Muscle of leg (tissue), 11 donors: Measurements from ENCODE around the gene PCNX1. TPM values are rescaled to one million over a fixed set of nuclear protein-coding genes. Genes with fewer than 3 reads are reported as not detected.
"Not testable (repeated sequence)": the region's sequence is repeated elsewhere in the genome, so short reads cannot be mapped to it uniquely, and the experiment has no call there.

ENCODE experiments used
- DNase-seq: peaks from one replicate; pipeline ENCODE4 v3.0.0; 2013
- H3K27ac ChIP-seq: one replicate; pipeline ENCODE4 v1.5.1; 2013; ENCODE audit warnings: mild to moderate bottlenecking, low read length, control low read depth
- H3K27me3 ChIP-seq: one replicate; pipeline ENCODE4 v1.6.1; 2013; ENCODE audit warnings: low read length; ENCODE audit not compliant: control insufficient read depth, insufficient read depth
- H3K36me3 ChIP-seq: one replicate; pipeline ENCODE4 v1.6.1; 2013; ENCODE audit warnings: low read length; ENCODE audit not compliant: control insufficient read depth, insufficient read depth
- H3K4me1 ChIP-seq: one replicate; pipeline ENCODE4 v1.6.1; 2013; ENCODE audit warnings: low read length; ENCODE audit not compliant: control insufficient read depth, insufficient read depth
- H3K4me3 ChIP-seq: one replicate; pipeline ENCODE4 v1.5.1; 2013; ENCODE audit warnings: low read length, control low read depth
- H3K9me3 ChIP-seq: replicated peaks from 2 replicates; pipeline ENCODE4 v1.6.1; 2013; ENCODE audit warnings: low read depth, low read length; ENCODE audit not compliant: control insufficient read depth
- WGBS: methylation state at CpG from one replicate; pipeline ENCODE4 v1.1.5; 2013; ENCODE audit warnings: missing lambda C conversion rate; ENCODE audit not compliant: insufficient coverage; 5-methylcytosine and 5-hydroxymethylcytosine counted together
- polyA plus RNA-seq, 8 donors: library from polyadenylated mRNA; unstranded; fragments of 120-200 nt; gene quantifications; one replicate each; pipeline versions ENCODE4 v1.2.1 to v1.2.3, GENCODE V29; 2013; ENCODE audit warnings: inconsistent platforms in 1 of 8, low replicate concordance in 1 of 8; ENCODE audit not compliant: insufficient read length in 8 of 8, insufficient read depth in 1 of 8
- total RNA-seq: library from RNA; stranded (reverse); fragments of 120-200 nt; gene quantifications from one replicate; pipeline ENCODE4 v1.2.4, GENCODE V29; 2013

PCNX1 gene
- total and polyA plus RNA-seq, 9 donors = 14.8 to 37.7 (median 22.4) TPM

DNA sequence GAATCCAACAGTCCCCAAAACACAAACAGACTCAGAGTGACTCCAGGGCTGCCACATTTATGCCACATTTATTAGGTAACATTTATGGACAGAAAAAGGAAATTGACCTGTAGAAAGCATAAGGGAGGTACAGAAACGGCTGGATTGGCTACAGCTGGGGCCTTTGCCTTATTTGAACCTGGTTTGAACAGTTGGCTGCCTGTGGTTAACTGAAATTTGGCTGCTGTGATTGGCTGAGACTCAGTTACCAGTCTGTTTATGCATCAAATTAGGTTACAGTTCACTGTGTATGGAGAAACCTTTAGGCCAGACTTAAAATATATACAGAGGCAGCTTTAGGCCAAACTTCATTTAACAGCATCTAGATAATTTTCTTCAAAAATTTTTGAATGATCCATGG is 27.8 kb upstream of the PCNX1 start:
- H3K9me3 ChIP-seq = no peaks in the 10 kb centered on the region

DNA sequence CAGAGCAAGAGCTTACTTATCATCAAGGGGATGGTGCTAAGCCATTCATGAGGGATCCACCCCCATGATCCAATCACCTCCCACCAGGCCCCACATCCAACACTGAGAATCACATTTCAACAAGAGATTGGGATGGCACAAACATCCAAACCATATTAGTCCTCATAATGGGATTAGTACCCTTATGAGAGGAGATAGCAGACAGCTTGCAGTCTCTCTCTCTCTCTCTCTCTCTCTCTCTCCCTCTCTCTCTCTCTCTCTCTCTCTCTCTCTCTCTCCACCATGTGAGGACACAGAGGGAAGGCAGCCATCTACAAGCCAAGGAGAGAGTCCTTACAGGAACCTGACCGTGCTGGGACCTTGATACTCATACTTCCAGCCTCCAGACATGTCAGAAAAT is 26.4 kb upstream of the PCNX1 start:
- not testable (repeated sequence) for DNase-seq, H3K9me3 ChIP-seq, H3K4me3 ChIP-seq, H3K4me1 ChIP-seq, H3K27ac ChIP-seq, H3K36me3 ChIP-seq, H3K27me3 ChIP-seq
- 83% methylated on average over 1 of the region's 1 CpG for WGBS

More for the DNA sequence above, 27.8 kb upstream of the PCNX1 start:
- H3K4me1 ChIP-seq = no peaks in the 10 kb centered on the region
- WGBS = 20% methylated on average over 1 of the region's 1 CpG
- DNase-seq = no peak
- H3K4me3 ChIP-seq = no peak overlapping the region
- no peaks in the 10 kb centered on the region for H3K36me3 ChIP-seq
- H3K27me3 ChIP-seq = no peaks in the 10 kb centered on the region
- H3K27ac ChIP-seq = no peak overlapping the region

DNA sequence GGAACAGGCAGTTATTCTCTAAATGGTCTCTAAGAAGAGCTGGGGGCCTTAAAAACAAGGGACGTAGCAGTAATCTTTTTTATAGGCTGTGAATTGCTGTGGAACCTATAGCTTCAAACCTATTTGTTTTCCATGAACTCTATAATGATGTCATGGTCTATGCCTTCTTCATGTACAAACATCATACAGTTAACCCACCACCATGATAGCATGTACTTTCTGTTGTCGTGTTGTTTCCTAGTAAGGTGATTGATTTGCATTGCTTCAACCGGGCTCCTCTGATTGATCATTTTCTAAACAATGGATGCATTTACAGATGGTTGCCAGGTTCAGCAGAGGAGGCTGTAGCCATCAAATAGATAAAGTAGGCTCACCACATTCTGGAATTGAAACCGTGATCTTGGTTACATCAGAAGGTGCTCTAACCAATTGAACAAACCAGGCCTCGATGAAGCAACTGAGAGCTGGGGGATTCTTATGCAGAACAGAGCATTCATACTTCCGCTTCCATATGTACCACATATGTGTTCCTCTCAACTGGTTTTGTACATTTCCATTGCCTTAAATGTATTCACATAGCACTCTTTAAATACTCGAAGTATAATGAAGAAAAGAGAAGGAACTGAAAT is 25.6 kb upstream of the PCNX1 start:
- Histone ChIP-seq H3K4me3 (no peak overlapping the region), H3K36me3 (no peaks in the 10 kb centered on the region), H3K27ac (no peak overlapping the region), H3K27me3 (no peaks in the 10 kb centered on the region), H3K9me3 (no peaks in the 10 kb centered on the region), H3K4me1 (no peaks in the 10 kb centered on the region)
- 90% methylated on average over 3 of the region's 7 CpGs for WGBS
- DNase-seq = no peak

DNA sequence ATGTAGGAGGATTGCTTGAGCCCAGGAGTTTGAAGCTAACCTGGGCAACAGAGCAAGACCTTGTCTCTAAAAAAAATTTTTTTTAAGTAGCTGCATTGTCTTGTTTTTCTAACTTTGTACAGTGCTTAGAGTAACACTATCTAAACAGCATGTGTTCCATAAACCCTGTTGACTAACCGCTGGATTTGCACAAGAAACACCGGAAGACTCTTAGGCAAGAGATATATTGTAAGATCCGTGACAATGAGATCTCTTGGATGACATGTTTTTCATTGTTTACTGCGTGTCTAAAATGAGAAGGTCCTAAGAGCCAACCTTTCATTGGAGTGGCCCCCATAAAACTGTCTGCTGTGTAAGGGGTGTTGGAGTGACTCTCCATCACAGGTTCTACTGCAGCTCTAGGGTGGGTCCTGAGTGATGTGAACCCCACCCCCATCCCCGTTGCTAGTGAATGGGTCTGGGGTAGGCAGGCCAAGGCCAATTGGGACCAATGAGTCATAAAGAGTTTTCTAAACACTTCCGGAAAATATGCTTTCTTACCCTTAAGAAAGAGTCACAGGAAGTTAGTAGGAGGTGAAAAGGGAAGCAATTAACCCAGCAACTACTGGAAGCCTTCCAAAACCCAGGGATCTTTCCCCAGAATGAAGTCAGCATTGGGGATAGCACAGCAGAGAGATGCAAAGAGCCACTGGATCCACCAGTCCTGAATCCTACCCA is 24.3 kb upstream of the PCNX1 start:
- DNase-seq = peak; percentile 52
- WGBS = 60% methylated on average over 1 of the region's 6 CpGs
- H3K27ac ChIP-seq = no peak overlapping the region

DNA sequence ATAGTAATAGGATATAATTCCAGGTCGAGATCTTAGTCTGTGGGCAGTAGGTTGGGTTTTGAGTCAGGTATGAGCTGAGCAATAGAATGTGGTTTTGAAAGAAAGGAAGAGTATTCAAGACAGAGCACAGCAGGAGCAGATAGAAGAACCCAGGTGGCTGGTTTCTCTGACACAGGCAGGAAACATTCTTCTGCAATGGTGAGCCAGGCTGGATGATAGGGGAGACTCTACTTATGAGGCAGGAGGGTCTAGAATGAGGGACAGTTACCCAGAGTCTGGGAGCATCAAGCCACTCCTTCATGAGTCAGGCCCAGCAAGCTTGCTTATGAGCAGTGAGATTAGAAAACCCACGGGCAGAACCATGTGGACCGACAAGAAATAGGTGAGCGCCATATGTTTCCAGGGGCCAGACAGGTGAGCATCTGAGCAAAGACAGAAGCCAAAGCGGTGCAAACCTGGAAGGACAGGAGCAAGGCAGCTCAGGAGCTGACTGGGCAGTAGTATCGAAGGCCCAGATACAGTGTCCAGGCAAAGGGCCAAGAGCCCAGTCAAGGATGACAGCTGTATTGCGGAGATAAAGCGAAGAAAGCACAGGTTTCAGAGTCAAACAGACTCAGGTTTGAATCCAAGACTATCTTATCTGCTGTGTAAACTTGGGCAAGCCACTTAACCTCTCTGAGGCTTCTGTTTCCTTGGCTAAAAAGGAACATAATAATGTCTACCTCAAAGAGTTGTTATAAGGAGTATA is 22.5 kb upstream of the PCNX1 start:
- Histone ChIP-seq H3K27ac (no peak overlapping the region), H3K4me3 (no peak overlapping the region), H3K36me3 (no peaks in the 10 kb centered on the region), H3K27me3 (peaks cover 2% of the 10 kb centered on the region), H3K9me3 (no peaks in the 10 kb centered on the region), H3K4me1 (no peaks in the 10 kb centered on the region)
- DNase-seq = no peak
- WGBS = 83% methylated on average over 8 of the region's 8 CpGs

More for the DNA sequence above, 24.3 kb upstream of the PCNX1 start:
- H3K36me3 ChIP-seq = no peaks in the 10 kb centered on the region
- H3K9me3 ChIP-seq = no peaks in the 10 kb centered on the region
- H3K27me3 ChIP-seq = no peaks in the 10 kb centered on the region
- H3K4me3 ChIP-seq = no peak overlapping the region
- H3K4me1 ChIP-seq = no peaks in the 10 kb centered on the region

DNA sequence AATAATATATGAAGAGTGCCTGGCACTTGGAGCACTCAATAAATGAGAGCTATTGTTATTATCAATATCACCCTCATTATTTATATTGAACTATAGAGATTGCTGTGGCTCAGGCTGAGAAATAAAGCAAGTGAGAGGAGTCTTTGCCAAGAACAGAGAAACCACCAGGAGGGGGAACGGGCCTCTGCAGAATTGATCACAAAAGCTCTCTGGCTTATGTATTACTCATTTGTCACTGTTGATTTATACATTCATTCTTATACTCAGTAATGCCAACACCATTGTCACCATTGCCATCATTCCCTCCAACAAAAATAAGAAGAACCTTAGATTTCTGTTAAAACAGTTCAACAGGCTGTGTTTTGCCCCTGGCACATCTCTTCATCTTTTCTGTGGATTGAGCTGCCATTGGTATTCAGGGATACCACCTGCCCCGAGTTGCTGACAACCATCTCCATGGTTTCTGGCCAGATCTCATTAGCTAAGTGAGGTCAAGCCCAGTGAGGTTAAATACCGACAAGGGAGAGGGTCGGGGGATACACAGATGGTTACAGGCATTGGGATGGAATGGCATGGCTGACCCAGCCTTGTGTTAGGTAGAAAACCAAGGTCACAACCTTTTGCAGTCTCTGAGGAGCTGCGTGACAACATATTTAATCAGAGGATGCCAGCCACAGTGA is 21.8 kb upstream of the PCNX1 start:
- Histone ChIP-seq H3K4me3 (no peak overlapping the region), H3K27ac (no peak overlapping the region), H3K36me3 (no peaks in the 10 kb centered on the region), H3K4me1 (no peaks in the 10 kb centered on the region), H3K27me3 (peaks cover 2% of the 10 kb centered on the region), H3K9me3 (no peaks in the 10 kb centered on the region)
- WGBS = 57% methylated on average over 4 of the region's 5 CpGs
- no peak for DNase-seq

DNA sequence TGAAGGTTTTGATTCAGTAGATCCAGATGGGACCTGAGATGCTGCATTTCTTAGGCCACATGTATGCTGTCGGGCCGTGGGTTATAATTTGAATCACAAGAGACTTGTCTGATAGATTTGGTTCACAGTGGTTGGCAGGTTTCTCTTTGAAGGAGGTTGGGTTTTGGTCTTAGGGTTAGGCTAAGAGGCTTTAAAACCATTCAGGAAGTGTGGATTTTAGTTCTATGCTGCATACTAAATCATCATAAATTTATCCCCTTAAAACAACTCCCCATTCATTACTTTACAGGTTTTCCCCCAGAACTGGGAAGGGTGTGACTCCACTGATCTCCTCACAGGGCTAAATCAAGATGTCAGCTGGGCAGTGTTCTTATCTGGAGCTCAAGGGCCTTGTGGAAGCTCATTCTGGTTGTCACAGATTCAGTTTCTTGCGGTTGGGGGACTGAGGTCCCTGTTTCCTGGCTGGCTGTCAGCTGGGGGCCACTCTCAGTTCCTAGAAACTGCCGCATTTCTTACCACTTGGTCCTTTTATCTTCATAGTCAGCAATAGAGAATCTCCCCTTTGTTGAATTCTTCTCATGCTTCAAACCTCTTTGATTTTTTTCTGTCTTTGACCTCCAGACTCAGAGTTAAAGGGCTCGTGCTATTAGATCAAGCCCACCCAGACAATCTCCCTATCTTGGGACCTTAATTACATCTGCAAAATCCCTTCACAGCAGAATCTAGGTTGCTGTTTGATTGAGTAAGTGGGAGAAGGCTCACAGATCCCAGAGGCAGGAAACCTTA is 20.6 kb upstream of the PCNX1 start:
- Histone ChIP-seq H3K27me3 (peaks cover 2% of the 10 kb centered on the region), H3K4me3 (no peak overlapping the region), H3K4me1 (no peaks in the 10 kb centered on the region), H3K36me3 (no peaks in the 10 kb centered on the region), H3K9me3 (no peaks in the 10 kb centered on the region), H3K27ac (no peak overlapping the region)
- WGBS = 41% methylated on average over 4 of the region's 5 CpGs
- peak; percentile 47 for DNase-seq

DNA sequence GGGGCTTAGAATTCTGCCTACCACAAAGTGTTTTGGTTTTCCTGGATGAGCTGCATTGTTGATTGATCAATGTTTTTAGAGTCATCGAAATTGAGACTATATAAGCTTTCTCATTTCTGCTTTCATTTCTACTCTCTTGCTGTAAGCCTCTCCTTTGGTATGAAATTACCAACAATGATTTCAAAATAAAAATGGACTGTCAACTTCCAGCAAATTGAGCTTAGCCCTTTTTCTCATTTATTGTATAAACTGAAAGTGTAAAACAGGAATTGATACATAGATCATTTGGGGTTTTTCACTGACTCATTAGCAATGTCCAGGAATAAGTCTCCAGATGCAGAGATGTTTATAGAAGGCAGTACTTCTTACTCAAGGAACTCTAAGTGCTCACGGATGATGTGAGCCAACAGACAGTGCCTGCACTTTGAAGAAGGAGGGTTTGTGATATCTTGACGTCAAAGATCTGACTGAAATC is 20.0 kb upstream of the PCNX1 start:
- DNase-seq = no peak
- no CpG with 5 or more reads among the region's 3 CpGs for WGBS
- Histone ChIP-seq H3K4me3 (no peak overlapping the region), H3K9me3 (no peaks in the 10 kb centered on the region), H3K27me3 (peaks cover 2% of the 10 kb centered on the region), H3K4me1 (no peaks in the 10 kb centered on the region), H3K36me3 (no peaks in the 10 kb centered on the region), H3K27ac (no peak overlapping the region)

DNA sequence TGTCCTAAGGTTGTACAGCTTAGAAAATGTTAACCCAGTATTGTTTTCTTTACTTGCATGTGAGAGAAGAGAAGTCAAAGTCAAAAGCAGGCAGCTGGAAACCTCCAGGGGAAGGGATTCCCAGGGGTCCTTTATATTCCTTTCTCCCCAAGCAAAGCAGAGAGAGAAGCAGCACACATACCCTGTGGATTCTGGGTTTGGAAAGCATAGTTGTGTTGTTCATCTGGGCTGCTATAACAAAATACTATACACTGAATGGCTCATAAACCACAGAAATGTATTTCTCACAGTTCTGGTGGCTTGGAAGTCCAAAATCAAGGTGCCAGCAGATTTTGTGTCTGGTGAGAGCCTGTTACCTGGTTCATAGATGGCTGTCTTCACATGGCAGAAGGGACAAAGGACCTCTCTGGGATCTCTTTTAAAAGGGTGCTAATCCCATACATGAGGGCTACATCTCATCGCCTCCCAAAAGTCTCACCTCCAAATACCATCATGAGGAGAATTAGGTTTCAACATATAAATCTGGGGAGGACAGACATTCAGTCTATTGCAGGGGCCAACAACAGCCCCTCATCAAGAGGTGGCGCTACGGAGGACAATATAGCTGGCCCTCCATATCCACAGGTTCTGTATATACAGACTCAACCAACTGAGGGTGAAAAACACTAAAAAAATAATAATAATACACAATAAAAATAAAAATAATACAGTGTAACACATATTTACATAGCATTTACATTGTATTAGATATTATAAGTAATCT is 19.3 kb upstream of the PCNX1 start:
- Histone ChIP-seq H3K4me3 (no peak overlapping the region), H3K36me3 (no peaks in the 10 kb centered on the region), H3K27me3 (peaks cover 2% of the 10 kb centered on the region), H3K9me3 (no peaks in the 10 kb centered on the region), H3K4me1 (no peaks in the 10 kb centered on the region), H3K27ac (no peak overlapping the region)
- WGBS = no CpG with 5 or more reads among the region's 3 CpGs
- no peak for DNase-seq
